ENCODE data around the gene LITAF. TPM values are rescaled to one million over a fixed set of nuclear protein-coding genes. Genes with fewer than 3 reads are reported as not detected.
A peak's percentile ranks its signal among the peaks of the same experiment; 100 is the strongest.

LITAF gene
- total RNA-seq, 4 donors from 2014 or later: 54.8 to 73.0 (median 65.3) TPM

GRCh38 chr16:11618107-11618717 is 31.5 kb upstream of the LITAF start:
- TF ChIP-seq CTCF (IDR thresholded peaks at IDR 0.05) (no peak), EP300 (IDR thresholded peaks at IDR 0.05) (no peak), POLR2A (IDR thresholded peaks at IDR 0.05) (no peak)
- no peak overlapping the region for H3K4me3 ChIP-seq
- 83 to 85% methylated on average over 16 of the region's 16 CpGs for WGBS, 2 donors
- H3K36me3 ChIP-seq: no peaks in the 10 kb centered on the region
- peaks cover 0 to 25% (median 14%) of the 10 kb centered on the region in 4 donors for H3K4me1 ChIP-seq
- no peaks in the 10 kb centered on the region for H3K27me3 ChIP-seq
- H3K9me3 ChIP-seq: no peaks in the 10 kb centered on the region
- no peak for DNase-seq (ENCODE audit: low spot score in 2 of 2)
- H3K27ac ChIP-seq: peak overlapping the region in 1 of 4 donors; percentile 55

GRCh38 chr16:11615748-11616447 is 29.2 kb upstream of the LITAF start:
- WGBS, 2 donors: 84 to 92% methylated on average over 8 of the region's 8 CpGs
- Histone ChIP-seq H3K27me3 (no peaks in the 10 kb centered on the region), H3K4me1 (peaks cover 0 to 16% (median 4%) of the 10 kb centered on the region in 4 donors), H3K27ac (no peak overlapping the region), H3K36me3 (no peaks in the 10 kb centered on the region), H3K4me3 (no peak overlapping the region), H3K9me3 (no peaks in the 10 kb centered on the region)
- no peak for DNase-seq (ENCODE audit: low spot score in 2 of 2)
- TF ChIP-seq EP300 (IDR thresholded peaks at IDR 0.05) (no peak), POLR2A (IDR thresholded peaks at IDR 0.05) (no peak), CTCF (IDR thresholded peaks at IDR 0.05) (no peak)

- peak overlapping the region in 1 of 4 donors; percentile 9 for H3K27ac ChIP-seq
- no peak for TF ChIP-seq CTCF (IDR thresholded peaks at IDR 0.05)
- no peak for TF ChIP-seq POLR2A (IDR thresholded peaks at IDR 0.05)
- no peak for TF ChIP-seq EP300 (IDR thresholded peaks at IDR 0.05)
- no peaks in the 10 kb centered on the region for H3K36me3 ChIP-seq
- no peak for DNase-seq (ENCODE audit: low spot score in 2 of 2)
- H3K9me3 ChIP-seq: no peaks in the 10 kb centered on the region
- no peaks in the 10 kb centered on the region for H3K27me3 ChIP-seq
- WGBS, 2 donors: 56 to 57% methylated on average over 10 of the region's 10 CpGs
- H3K4me3 ChIP-seq: no peak overlapping the region
- peaks cover 0 to 24% (median 3%) of the 10 kb centered on the region in 4 donors for H3K4me1 ChIP-seq
Measured at GRCh38 chr16:11614587-11615175, 28.0 kb upstream of the LITAF start.

- peak; percentile 40 to 49 for DNase-seq (ENCODE audit: low spot score in 2 of 2)
- WGBS, 2 donors: 71 to 78% methylated on average over 19 to 20 of the region's 20 CpGs
- no peak overlapping the region for H3K4me3 ChIP-seq
- no peaks in the 10 kb centered on the region for H3K9me3 ChIP-seq
- no peaks in the 10 kb centered on the region for H3K36me3 ChIP-seq
- peak overlapping the region in 2 of 4 donors; percentile 50 to 55 for H3K27ac ChIP-seq
- H3K4me1 ChIP-seq: peaks cover 0 to 24% (median 0%) of the 10 kb centered on the region in 4 donors
- no peaks in the 10 kb centered on the region for H3K27me3 ChIP-seq
- TF ChIP-seq EP300 (IDR thresholded peaks at IDR 0.05) (peak; percentile 24 to 63), POLR2A (IDR thresholded peaks at IDR 0.05) (peak in 1 of 2 donors; percentile 13), CTCF (IDR thresholded peaks at IDR 0.05) (no peak)
Measured at GRCh38 chr16:11613381-11614303, 26.9 kb upstream of the LITAF start.
